Measurements from ENCODE around the gene CPSF6.

- no peak for TF ChIP-seq CTCF (conservative IDR thresholded peaks at IDR 0.05 in 1 of 2, IDR thresholded peaks at IDR 0.05 in 1 of 2; ENCODE audit: extremely low read depth in 1 of 2, insufficient read depth in 1 of 2, low read depth in 1 of 2, low read length in 2 of 2)
- TF ChIP-seq EZH2 (IDR thresholded peaks at IDR 0.05; ENCODE audit: borderline replicate concordance, low read length), result no peak
These were observed 78.9 kb downstream of the CPSF6 start for GRCh38 chr12:69318225-69318624.
